HepG2 (cell line): Measurements from ENCODE around the gene IKZF3. TPM values are rescaled to one million over a fixed set of nuclear protein-coding genes. Genes with fewer than 3 reads are reported as not detected.

Experiments
- ASH2L ChIP-seq: fragments of 300-600, 200-600 bp; sonication (generic); IDR thresholded peaks from 2 replicates; pipeline ENCODE4 v1.7.0; 2017; ENCODE audit warnings: low read depth, mild to moderate bottlenecking, moderate library complexity, mixed read lengths, low read length; ENCODE audit not compliant: insufficient read length
- ATF3 ChIP-seq: sonication (generic); formaldehyde crosslinking; IDR thresholded peaks from 2 replicates; pipeline ENCODE4 v1.4.0; 2020; ENCODE audit warnings: missing genetic modification reagents
- CCDC6 ChIP-seq: sonication (generic); formaldehyde crosslinking; IDR thresholded peaks from 2 replicates; pipeline ENCODE4 v1.8.1; 2022; ENCODE audit warnings: mild to moderate bottlenecking, missing genetic modification reagents, moderate library complexity
- CHCHD3 ChIP-seq: sonication (generic); formaldehyde crosslinking; IDR thresholded peaks from 2 replicates; pipeline ENCODE4 v1.8.0; 2022; ENCODE audit warnings: mild to moderate bottlenecking, missing genetic modification reagents, moderate library complexity
- GPBP1L1 ChIP-seq: sonication (generic); formaldehyde crosslinking; IDR thresholded peaks from 2 replicates; pipeline ENCODE4 v1.5.0; 2020; ENCODE audit warnings: mild to moderate bottlenecking, missing genetic modification reagents
- IKZF5 ChIP-seq: IDR thresholded peaks from 2 replicates; pipeline ENCODE4 v1.6.1; 2018; ENCODE audit warnings: missing genetic modification reagents, mild to moderate bottlenecking, missing compliant biosample characterization
- LCORL ChIP-seq, 2 experiments: fragments of 450-650 bp in 1 of 2; sonication (generic) in 1 of 2; formaldehyde crosslinking in 1 of 2; IDR thresholded peaks; 2 replicates each; pipeline versions ENCODE4 v1.5.0 to v1.6.1; 2017 to 2020; ENCODE audit warnings: antibody characterized with exemption in 1 of 2, missing genetic modification reagents in 1 of 2
- MTERF4 ChIP-seq: sonication (generic); formaldehyde crosslinking; IDR thresholded peaks from 2 replicates; pipeline ENCODE4 v1.8.0; 2023; ENCODE audit warnings: mild to moderate bottlenecking, missing genetic modification reagents
- RNF219 ChIP-seq: sonication (generic); formaldehyde crosslinking; IDR thresholded peaks from 2 replicates; pipeline ENCODE4 v1.5.0; 2020; ENCODE audit warnings: mild to moderate bottlenecking, missing genetic modification reagents
- SP140L ChIP-seq: sonication (generic); formaldehyde crosslinking; IDR thresholded peaks from 2 replicates; pipeline ENCODE4 v1.4.0; 2020; ENCODE audit warnings: missing genetic modification reagents, borderline replicate concordance
- TERF1 ChIP-seq: sonication (generic); formaldehyde crosslinking; IDR thresholded peaks from 2 replicates; pipeline ENCODE4 v1.8.0; 2022; ENCODE audit warnings: mild to moderate bottlenecking, missing genetic modification reagents, moderate library complexity
- YEATS4 ChIP-seq: sonication (generic); formaldehyde crosslinking; IDR thresholded peaks from 2 replicates; pipeline ENCODE4 v1.4.0; 2020; ENCODE audit warnings: missing genetic modification reagents, borderline replicate concordance
- ZBTB1 ChIP-seq: sonication (generic); formaldehyde crosslinking; IDR thresholded peaks from 2 replicates; pipeline ENCODE4 v1.4.0; 2020; ENCODE audit warnings: missing genetic modification reagents, borderline replicate concordance
- ZBTB33 ChIP-seq: sonication (generic); formaldehyde crosslinking; IDR thresholded peaks from 2 replicates; pipeline ENCODE4 v1.4.0; 2020; ENCODE audit warnings: missing genetic modification reagents
- ZBTB38 ChIP-seq: sonication (generic); formaldehyde crosslinking; IDR thresholded peaks from 2 replicates; pipeline ENCODE4 v1.5.1; 2020; ENCODE audit warnings: mild to moderate bottlenecking, missing genetic modification reagents
- ZNF225 ChIP-seq: sonication (generic); formaldehyde crosslinking; IDR thresholded peaks from 2 replicates; pipeline ENCODE4 v1.4.0; 2020; ENCODE audit warnings: mild to moderate bottlenecking, missing genetic modification reagents
- ZNF605 ChIP-seq: sonication (generic); formaldehyde crosslinking; IDR thresholded peaks from 2 replicates; pipeline ENCODE4 v1.8.0; 2022; ENCODE audit warnings: mild to moderate bottlenecking, missing genetic modification reagents
- polyA plus RNA-seq, 8 experiments: library from polyadenylated mRNA; depleted of rRNA in 3 of 8; stranded (reverse) in 7 of 8; unstranded in 1 of 8; fragments of >200 nt; fragmentation: Illumina TruSeq in 4 of 8; extraction: Trizol in 4 of 8; gene quantifications; 2 replicates each; pipeline versions ENCODE4 v1.2.1 to v1.2.3, GENCODE V29; 2011 to 2016; ENCODE audit warnings: low read depth in 4 of 8, missing spikeins in 1 of 8, mixed read lengths in 1 of 8; ENCODE audit not compliant: insufficient read depth in 1 of 8
- total RNA-seq, 5 experiments: library from RNA; depleted of rRNA; stranded (reverse); fragments of >200 nt; fragmentation: Illumina TruSeq; extraction: Trizol; gene quantifications; 2 replicates each; pipeline ENCODE4 v1.2.3, GENCODE V29; 2016; ENCODE audit warnings: low read depth in 1 of 5

The IKZF3 gene
- total and polyA plus RNA-seq, 2 of the 13 experiments (the other 11 are each of a cell fraction or from before 2014, with no cell fraction given), result not detected

- TF ChIP-seq IKZF5 (CRISPR knock-in tag) (no peak; the same call in 1 of the 2 replicates), ASH2L (peak; percentile 19), ZBTB1 (CRISPR knock-in tag) (no peak), SP140L (no peak), ZBTB33 (CRISPR knock-in tag) (peak; percentile 94), ZNF225 (peak; percentile 82; the same call in 1 of the 2 replicates), TERF1 (CRISPR knock-in tag) (0 out of 2 replicates have a peak, but pooled peaks have one; percentile 30), ATF3 (CRISPR knock-in tag) (no peak), YEATS4 (no peak), CHCHD3 (no peak), LCORL (IDR thresholded peaks at IDR 0.05) (no peak), LCORL (CRISPR knock-in tag; IDR thresholded peaks at IDR 0.05) (no peak), MTERF4 (CRISPR knock-in tag) (peak; percentile 61), RNF219 (CRISPR knock-in tag) (no peak), ZBTB38 (peak; percentile 96; the same call in 1 of the 2 replicates), ZNF605 (CRISPR knock-in tag) (no peak), GPBP1L1 (CRISPR knock-in tag) (no peak), CCDC6 (CRISPR knock-in tag) (no peak)
These were observed 110.5 kb downstream of the IKZF3 start (continued) for GRCh38 chr17:39753514-39754160.
